Thoracic aorta (tissue), 2 donors: Measurements from ENCODE around the gene ELAC1. TPM values are rescaled to one million over a fixed set of nuclear protein-coding genes. Genes with fewer than 3 reads are reported as not detected.

Experiments used
- ATAC-seq: fragments of 150-250 bp; one replicate; pipeline ENCODE4 v1.8.0; 2017; ENCODE audit warnings: low read depth; ENCODE audit not compliant: insufficient number of reproducible peaks, low FRiP score
- DNase-seq: peaks from one replicate; pipeline ENCODE4 v3.0.0-alpha.2; 2020; ENCODE audit warnings: low spot score
- H3K27ac ChIP-seq, 2 donors: fragments of 200-600 bp; sonication (generic); 1 replicate in 1 of 2; 2 replicates in 1 of 2; pipeline ENCODE4 v1.5.1; 2016; ENCODE audit warnings: mild to moderate bottlenecking in 2 of 2, moderate library complexity in 2 of 2
- H3K27me3 ChIP-seq: fragments of 200-600 bp; sonication (generic); replicated peaks from 2 replicates; pipeline ENCODE4 v1.6.0; 2016; ENCODE audit warnings: mild to moderate bottlenecking; ENCODE audit not compliant: insufficient read depth
- H3K36me3 ChIP-seq: fragments of 200-600 bp; sonication (generic); one replicate; pipeline ENCODE4 v1.5.1; 2016
- H3K4me1 ChIP-seq, 2 donors: fragments of 200-600 bp; sonication (generic); 1 replicate in 1 of 2; 2 replicates in 1 of 2; pipeline versions ENCODE4 v1.5.1 to v1.6.0; 2016; ENCODE audit warnings: low read depth in 2 of 2, mild to moderate bottlenecking in 1 of 2; ENCODE audit not compliant: control insufficient read depth in 1 of 2
- H3K4me3 ChIP-seq: fragments of 200-600 bp; sonication (generic); 2 replicates; pipeline ENCODE4 v1.5.1; 2016; ENCODE audit warnings: mild to moderate bottlenecking
- H3K9me3 ChIP-seq: fragments of 200-600 bp; sonication (generic); 2 replicates; pipeline ENCODE4 v1.5.1; 2016
- total RNA-seq, 2 donors: library from RNA; depleted of rRNA; stranded (reverse); fragments of >200 nt; gene quantifications; one replicate each; pipeline versions ENCODE4 v1.1.0 to v1.2.3, GENCODE V29; 2016
- TF ChIP-seq, protein P1 (sequence below): fragments of 200-600 bp; sonication (generic); IDR thresholded peaks from one replicate; pipeline ENCODE4 v1.5.1; 2019; ENCODE audit warnings: antibody characterized with exemption

Gene ELAC1
- total RNA-seq, 2 donors from 2014 or later = 2.6 to 5.6 TPM

DNA sequence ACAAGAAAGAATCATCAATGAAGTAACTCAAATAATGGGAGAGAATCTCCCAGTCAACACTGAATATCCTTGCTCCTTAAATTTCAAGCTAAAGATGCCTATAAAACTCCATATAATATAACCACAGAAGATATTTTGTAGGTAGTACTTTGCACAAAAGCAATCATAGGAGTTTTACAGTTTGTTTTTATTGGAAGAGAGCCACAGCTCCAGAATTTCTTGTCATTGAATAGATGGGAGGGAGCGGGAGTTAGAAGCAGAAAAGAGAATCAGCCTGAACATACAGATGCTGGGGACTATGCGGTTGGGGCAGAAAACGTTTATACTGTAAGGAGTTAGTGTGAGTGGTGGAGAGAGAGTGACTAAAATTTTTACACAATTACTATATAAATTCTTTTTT lies 43.9 kb downstream of the ELAC1 start:
- Histone ChIP-seq H3K27me3 (no peaks in the 10 kb centered on the region), H3K4me1 (no peaks in the 10 kb centered on the region), H3K9me3 (no peaks in the 10 kb centered on the region), H3K4me3 (no peak overlapping the region), H3K36me3 (no peaks in the 10 kb centered on the region), H3K27ac (no peak overlapping the region)
- TF ChIP-seq, protein P1, sequence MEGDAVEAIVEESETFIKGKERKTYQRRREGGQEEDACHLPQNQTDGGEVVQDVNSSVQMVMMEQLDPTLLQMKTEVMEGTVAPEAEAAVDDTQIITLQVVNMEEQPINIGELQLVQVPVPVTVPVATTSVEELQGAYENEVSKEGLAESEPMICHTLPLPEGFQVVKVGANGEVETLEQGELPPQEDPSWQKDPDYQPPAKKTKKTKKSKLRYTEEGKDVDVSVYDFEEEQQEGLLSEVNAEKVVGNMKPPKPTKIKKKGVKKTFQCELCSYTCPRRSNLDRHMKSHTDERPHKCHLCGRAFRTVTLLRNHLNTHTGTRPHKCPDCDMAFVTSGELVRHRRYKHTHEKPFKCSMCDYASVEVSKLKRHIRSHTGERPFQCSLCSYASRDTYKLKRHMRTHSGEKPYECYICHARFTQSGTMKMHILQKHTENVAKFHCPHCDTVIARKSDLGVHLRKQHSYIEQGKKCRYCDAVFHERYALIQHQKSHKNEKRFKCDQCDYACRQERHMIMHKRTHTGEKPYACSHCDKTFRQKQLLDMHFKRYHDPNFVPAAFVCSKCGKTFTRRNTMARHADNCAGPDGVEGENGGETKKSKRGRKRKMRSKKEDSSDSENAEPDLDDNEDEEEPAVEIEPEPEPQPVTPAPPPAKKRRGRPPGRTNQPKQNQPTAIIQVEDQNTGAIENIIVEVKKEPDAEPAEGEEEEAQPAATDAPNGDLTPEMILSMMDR = no peak
- DNase-seq = no peak
- ATAC-seq = no peak

DNA sequence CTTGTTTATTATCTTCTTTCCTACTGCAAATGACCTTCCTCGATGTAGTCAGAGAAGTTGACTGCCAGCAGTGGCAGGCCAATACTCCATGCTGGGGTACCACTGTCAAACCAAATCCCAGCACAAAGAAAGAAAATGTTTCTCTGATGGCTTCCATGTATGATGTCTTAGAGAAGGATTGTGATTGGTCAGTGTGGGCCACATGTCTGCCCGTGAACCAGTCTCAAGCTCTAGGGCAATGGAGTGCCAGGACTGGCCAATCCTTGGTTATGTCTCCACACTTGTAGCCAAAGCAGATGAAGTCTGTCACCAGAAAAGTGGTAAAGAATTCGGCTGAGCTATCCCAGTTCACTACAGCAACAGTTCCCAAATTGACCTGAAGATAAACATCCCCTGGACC lies 44.6 kb downstream of the ELAC1 start:
- H3K27ac ChIP-seq = no peak overlapping the region
- ATAC-seq = no peak
- TF ChIP-seq, protein P1 = no peak
- H3K4me3 ChIP-seq = no peak overlapping the region
- DNase-seq = no peak
- H3K27me3 ChIP-seq = no peaks in the 10 kb centered on the region
- no peaks in the 10 kb centered on the region for H3K36me3 ChIP-seq
- no peaks in the 10 kb centered on the region for H3K4me1 ChIP-seq
- no peaks in the 10 kb centered on the region for H3K9me3 ChIP-seq

DNA sequence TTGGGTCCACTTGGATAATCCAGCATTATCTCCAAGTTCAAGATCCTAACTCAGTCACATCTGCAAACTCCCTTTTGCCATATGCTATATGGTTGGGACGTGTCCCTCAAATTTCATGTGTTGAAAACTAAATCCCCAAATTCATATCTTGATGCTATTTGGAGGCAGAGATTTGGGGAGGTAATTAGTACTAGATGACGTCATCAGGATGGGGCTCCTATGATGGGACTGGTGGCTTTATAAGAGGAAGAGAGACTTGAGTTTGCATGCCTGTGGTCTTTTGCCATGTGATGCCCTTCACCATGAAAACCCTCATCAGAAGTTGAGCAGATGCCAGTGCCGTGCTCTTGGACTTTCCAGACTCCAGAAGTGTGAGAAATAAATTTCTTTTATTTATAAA lies 45.4 kb downstream of the ELAC1 start:
- no peaks in the 10 kb centered on the region for H3K36me3 ChIP-seq
- no peak for DNase-seq
- H3K4me1 ChIP-seq = no peaks in the 10 kb centered on the region
- TF ChIP-seq, protein P1 = no peak
- H3K27ac ChIP-seq = no peak overlapping the region
- no peak overlapping the region for H3K4me3 ChIP-seq
- ATAC-seq = no peak
- no peaks in the 10 kb centered on the region for H3K9me3 ChIP-seq
- H3K27me3 ChIP-seq = no peaks in the 10 kb centered on the region

DNA sequence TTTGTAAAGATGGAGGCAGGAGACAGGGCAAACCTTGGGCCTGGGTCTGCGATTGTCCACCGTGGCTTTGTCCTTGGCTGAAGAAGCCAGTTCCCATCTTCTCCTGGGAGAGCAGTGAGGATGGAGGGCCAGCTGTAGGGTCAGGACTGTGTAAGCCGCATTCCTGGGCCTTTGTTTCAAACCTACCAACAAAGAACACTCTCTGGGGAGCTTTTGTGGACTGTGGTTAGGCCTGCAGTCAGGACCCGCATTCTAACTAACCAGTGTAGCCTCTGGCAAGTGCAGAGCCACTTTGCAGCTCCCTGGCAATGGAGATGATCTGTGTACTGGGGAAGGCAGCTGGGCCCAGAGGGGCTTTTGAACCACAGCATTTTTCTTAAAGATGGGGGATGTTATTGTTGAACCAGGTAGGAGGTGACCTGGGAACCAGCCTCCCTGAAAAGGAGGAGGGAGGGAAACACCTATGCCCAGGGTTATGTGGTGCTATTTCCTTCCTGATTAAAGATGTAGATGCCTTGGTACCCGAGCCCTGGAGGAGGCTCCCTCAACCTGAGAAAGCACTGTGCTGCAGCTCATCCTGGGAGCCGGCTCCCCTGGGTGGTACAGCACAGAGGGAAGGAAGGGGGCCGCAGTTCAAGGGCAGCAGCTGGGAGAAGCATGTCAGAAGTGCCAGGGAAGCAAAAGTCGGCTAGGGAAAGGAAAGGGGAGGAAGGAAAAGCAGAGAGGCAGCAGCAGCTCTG lies 49.5 kb downstream of the ELAC1 start:
- Histone ChIP-seq H3K27ac (no peak overlapping the region), H3K9me3 (no peaks in the 10 kb centered on the region), H3K27me3 (no peaks in the 10 kb centered on the region), H3K4me3 (no peak overlapping the region), H3K36me3 (peaks cover 5% of the 10 kb centered on the region), H3K4me1 (no peaks in the 10 kb centered on the region)
- TF ChIP-seq, protein P1 = no peak
- DNase-seq (no peak), ATAC-seq (no peak)

DNA sequence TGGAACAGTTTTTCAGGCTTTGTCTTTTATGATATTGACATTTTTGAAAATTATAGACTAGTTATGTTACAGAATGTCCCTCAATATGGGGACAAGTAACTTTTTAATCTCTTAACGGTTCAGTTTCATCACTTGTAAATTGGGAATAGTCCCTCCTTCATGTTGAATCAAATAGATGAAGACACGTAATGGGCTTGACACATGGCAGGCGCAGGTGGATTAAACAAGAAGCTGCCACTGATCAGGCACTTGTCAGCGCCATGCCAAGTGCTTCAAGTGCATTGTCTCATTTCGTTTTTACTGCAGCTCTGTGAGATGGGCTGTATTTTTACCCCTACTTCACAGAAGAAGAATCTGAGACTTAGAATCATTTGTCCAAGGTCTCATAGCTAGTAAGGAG lies 52.7 kb downstream of the ELAC1 start:
- no peak overlapping the region for H3K4me3 ChIP-seq
- no peak for ATAC-seq
- H3K4me1 ChIP-seq = no peaks in the 10 kb centered on the region
- H3K9me3 ChIP-seq = no peaks in the 10 kb centered on the region
- peaks cover 5% of the 10 kb centered on the region for H3K36me3 ChIP-seq
- H3K27me3 ChIP-seq = no peaks in the 10 kb centered on the region
- TF ChIP-seq, protein P1 = no peak
- DNase-seq = no peak
- H3K27ac ChIP-seq = no peak overlapping the region
